Endodermal cell (in vitro differentiated cells): Measurements from ENCODE around the gene RPGRIP1L. TPM values are rescaled to one million over a fixed set of nuclear protein-coding genes. Genes with fewer than 3 reads are reported as not detected.

Experiments used
- DNase-seq: peaks from one replicate; pipeline ENCODE4 v3.0.0-alpha.2; 2017
- H3K27ac ChIP-seq: 2 replicates; pipeline ENCODE4 v1.5.1; 2013; ENCODE audit warnings: mild to moderate bottlenecking, low read depth, low read length, moderate library complexity
- H3K27me3 ChIP-seq: 2 replicates; pipeline ENCODE4 v1.6.1; 2013; ENCODE audit warnings: mild to moderate bottlenecking, low read length, moderate library complexity; ENCODE audit not compliant: insufficient read depth, control insufficient read depth, poor library complexity, severe bottlenecking
- H3K36me3 ChIP-seq: 2 replicates; pipeline ENCODE4 v1.7.0; 2013; ENCODE audit warnings: mild to moderate bottlenecking, low read length, moderate library complexity; ENCODE audit not compliant: control insufficient read depth, insufficient read depth
- H3K4me1 ChIP-seq: one replicate; pipeline ENCODE4 v1.7.0; 2013; ENCODE audit warnings: low read length; ENCODE audit not compliant: control insufficient read depth, insufficient read depth
- H3K4me3 ChIP-seq: 2 replicates; pipeline ENCODE4 v1.5.1; 2013; ENCODE audit warnings: mild to moderate bottlenecking, low read length, moderate library complexity
- H3K9ac ChIP-seq: 2 replicates; pipeline ENCODE4 v1.6.1; 2013; ENCODE audit warnings: mild to moderate bottlenecking, low read length, moderate library complexity; ENCODE audit not compliant: poor library complexity, severe bottlenecking; ENCODE audit errors: extremely low read depth
- H3K9me3 ChIP-seq: 2 replicates; pipeline ENCODE4 v1.6.1; 2013; ENCODE audit warnings: mild to moderate bottlenecking, low read length, moderate library complexity; ENCODE audit not compliant: control insufficient read depth
- H3K27ac Mint-ChIP-seq: 2 replicates; pipeline ENCODE4 v1.8.0; 2020; ENCODE audit warnings: mixed read lengths
- H3K27me3 Mint-ChIP-seq: 2 replicates; pipeline ENCODE4 v1.8.0; 2021; ENCODE audit warnings: mild to moderate bottlenecking, mixed read lengths; ENCODE audit not compliant: insufficient read depth
- H3K36me3 Mint-ChIP-seq: 2 replicates; pipeline ENCODE4 v1.8.0; 2020; ENCODE audit warnings: low read depth, mixed read lengths
- H3K4me1 Mint-ChIP-seq: 2 replicates; pipeline ENCODE4 v1.8.0; 2020; ENCODE audit warnings: mixed read lengths
- H3K4me3 Mint-ChIP-seq: 2 replicates; pipeline ENCODE4 v1.8.0; 2020; ENCODE audit warnings: mild to moderate bottlenecking, moderate library complexity, mixed read lengths
- H3K9me3 Mint-ChIP-seq: 2 replicates; pipeline ENCODE4 v1.8.0; 2020; ENCODE audit warnings: mild to moderate bottlenecking, mixed read lengths
- WGBS, 2 experiments: methylation state at CpG; one replicate each; pipeline versions ENCODE4 v1.1.5 to v1.1.7; 2013; ENCODE audit warnings: missing lambda C conversion rate in 2 of 2, mixed read lengths in 1 of 2; ENCODE audit not compliant: insufficient coverage in 1 of 2, insufficient read length in 1 of 2; 5-methylcytosine and 5-hydroxymethylcytosine counted together
- long read RNA-seq, 4 experiments: library from polyadenylated mRNA in 2 of 4; library from RNA in 1 of 4; library from capped mRNA in 1 of 4; stranded (forward) in 3 of 4; unstranded in 1 of 4; transcript quantifications; one replicate each; pipeline ENCODE4 v2.0.0, GENCODE V29; 2020 to 2021; ENCODE audit warnings: inconsistent platforms in 1 of 4
- polyA plus RNA-seq, 2 experiments: library from polyadenylated mRNA; stranded (reverse); fragments of 50-300 nt; gene quantifications; one replicate each; pipeline ENCODE4 v1.2.3, GENCODE V29; 2013
- total RNA-seq, 2 donors: library from RNA; stranded (reverse); fragmentation: NEBNext Ultra II Directional in 1 of 2; extraction: Animal tissue kit (Norgen Biotek cat#: 25700) in 1 of 2; gene quantifications; 2 replicates in 1 of 2; 3 replicates in 1 of 2; pipeline ENCODE4 v1.2.1, GENCODE V29; 2021
- TF ChIP-seq, protein P1 (sequence below): fragments of 200-600 bp; sonication (generic); conservative IDR thresholded peaks from 2 replicates; pipeline ENCODE4 v1.5.0; 2021; ENCODE audit warnings: antibody characterized with exemption, mild to moderate bottlenecking

The RPGRIP1L gene
- 10 to 100 TPM; 15.9 to 19.8 TPM for total RNA-seq
- polyA plus RNA-seq (2013, experiment 1 of 2) = 14.5 TPM
- polyA plus RNA-seq (2013, experiment 2 of 2) = 13.7 TPM
- long read RNA-seq, experiment 1, partial matches to known transcripts = 2 of 7 reads
- long read RNA-seq, experiment 1, other reads (novel, unspliced or antisense) = 4 of 7 reads
- long read RNA-seq, experiment 2, full-length matches to known transcripts = 6 of 15 reads
- long read RNA-seq, experiment 2, partial matches to known transcripts = 6 of 15 reads
- long read RNA-seq, experiment 2, other reads (novel, unspliced or antisense) = 3 of 15 reads
- long read RNA-seq, experiment 3, full-length matches to known transcripts = 10 of 23 reads
- long read RNA-seq, experiment 3, partial matches to known transcripts = 7 of 23 reads
- long read RNA-seq, experiment 3, other reads (novel, unspliced or antisense) = 6 of 23 reads
- long read RNA-seq, experiment 4, partial matches to known transcripts = 13 of 14 reads
- long read RNA-seq, experiment 4, other reads (novel, unspliced or antisense) = 1 of 14 reads

DNA sequence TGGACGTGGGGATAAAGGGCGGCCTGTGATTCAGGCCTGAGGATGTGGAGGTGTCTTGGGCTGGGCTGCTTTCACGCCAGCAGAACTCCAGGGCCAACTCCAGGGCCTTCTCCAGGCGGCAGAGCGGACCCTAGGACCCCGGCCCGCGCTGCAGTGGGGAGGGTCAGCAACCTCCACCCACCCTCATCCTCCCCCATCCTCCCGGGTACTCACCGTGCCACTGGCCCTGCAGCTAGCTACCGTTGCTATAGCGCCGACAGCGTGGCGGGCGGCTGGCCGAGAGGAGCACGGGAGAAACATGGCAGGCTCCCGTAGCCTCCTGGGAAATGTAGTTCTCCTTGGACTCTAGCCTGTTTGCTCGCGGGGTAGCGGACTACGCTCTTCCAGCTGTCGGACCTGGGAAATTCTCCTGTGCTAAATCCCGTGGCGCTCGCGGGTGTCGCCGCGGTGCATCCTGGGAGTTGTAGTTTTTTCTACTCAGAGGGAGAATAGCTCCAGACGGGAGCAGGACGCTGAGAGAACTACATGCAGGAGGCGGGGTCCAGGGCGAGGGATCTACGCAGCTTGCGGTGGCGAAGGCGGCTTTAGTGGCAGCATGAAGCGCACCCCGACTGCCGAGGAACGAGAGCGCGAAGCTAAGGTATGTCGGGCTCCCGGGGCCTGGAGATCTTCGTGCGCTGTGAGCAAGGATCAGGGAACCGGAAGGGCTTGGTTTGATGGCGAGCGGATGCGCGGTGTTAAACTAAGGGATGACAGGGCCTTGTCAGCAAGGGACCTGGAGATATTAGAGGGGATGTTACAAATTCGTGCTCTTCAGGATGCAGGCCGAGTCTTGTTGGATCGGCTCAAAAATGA lies at the start of gene RPGRIP1L, which contains the start of gene FTO:
TSS of gene RPGRIP1L (minus strand) at position 270 of the 855 bp plus-strand sequence. CDS start 3,136 bp downstream, outside the sequence.
TSS of gene FTO (plus strand) at position 567 of the 855 bp plus-strand sequence.
- peak within 1 kb of the TSS; percentile 92 for H3K4me3 Mint-ChIP-seq
- H3K9ac ChIP-seq = peak within 1 kb of the TSS; percentile 72
- H3K36me3 Mint-ChIP-seq = peaks cover 18% of the 10 kb centered on the region
- 1% methylated on average over 25 to 57 of the region's 57 CpGs for WGBS, 2 experiments
- peaks cover 3% of the 10 kb centered on the region for H3K9me3 Mint-ChIP-seq
- no peaks in the 10 kb centered on the region for H3K4me1 ChIP-seq
- H3K27me3 ChIP-seq = no peaks in the 10 kb centered on the region
- H3K4me1 Mint-ChIP-seq = peaks cover 7% of the 10 kb centered on the region
- peaks cover 4% of the 10 kb centered on the region for H3K36me3 ChIP-seq
- H3K4me3 ChIP-seq = peak within 1 kb of the TSS; percentile 96
- no peak within 1 kb of the TSS for H3K27ac ChIP-seq
- TF ChIP-seq, protein P1, sequence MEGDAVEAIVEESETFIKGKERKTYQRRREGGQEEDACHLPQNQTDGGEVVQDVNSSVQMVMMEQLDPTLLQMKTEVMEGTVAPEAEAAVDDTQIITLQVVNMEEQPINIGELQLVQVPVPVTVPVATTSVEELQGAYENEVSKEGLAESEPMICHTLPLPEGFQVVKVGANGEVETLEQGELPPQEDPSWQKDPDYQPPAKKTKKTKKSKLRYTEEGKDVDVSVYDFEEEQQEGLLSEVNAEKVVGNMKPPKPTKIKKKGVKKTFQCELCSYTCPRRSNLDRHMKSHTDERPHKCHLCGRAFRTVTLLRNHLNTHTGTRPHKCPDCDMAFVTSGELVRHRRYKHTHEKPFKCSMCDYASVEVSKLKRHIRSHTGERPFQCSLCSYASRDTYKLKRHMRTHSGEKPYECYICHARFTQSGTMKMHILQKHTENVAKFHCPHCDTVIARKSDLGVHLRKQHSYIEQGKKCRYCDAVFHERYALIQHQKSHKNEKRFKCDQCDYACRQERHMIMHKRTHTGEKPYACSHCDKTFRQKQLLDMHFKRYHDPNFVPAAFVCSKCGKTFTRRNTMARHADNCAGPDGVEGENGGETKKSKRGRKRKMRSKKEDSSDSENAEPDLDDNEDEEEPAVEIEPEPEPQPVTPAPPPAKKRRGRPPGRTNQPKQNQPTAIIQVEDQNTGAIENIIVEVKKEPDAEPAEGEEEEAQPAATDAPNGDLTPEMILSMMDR = no peak
- no peaks in the 10 kb centered on the region for H3K27me3 Mint-ChIP-seq
- DNase-seq = peak; percentile 100
- H3K9me3 ChIP-seq = no peaks in the 10 kb centered on the region
- H3K27ac Mint-ChIP-seq = peak within 1 kb of the TSS; percentile 91

DNA sequence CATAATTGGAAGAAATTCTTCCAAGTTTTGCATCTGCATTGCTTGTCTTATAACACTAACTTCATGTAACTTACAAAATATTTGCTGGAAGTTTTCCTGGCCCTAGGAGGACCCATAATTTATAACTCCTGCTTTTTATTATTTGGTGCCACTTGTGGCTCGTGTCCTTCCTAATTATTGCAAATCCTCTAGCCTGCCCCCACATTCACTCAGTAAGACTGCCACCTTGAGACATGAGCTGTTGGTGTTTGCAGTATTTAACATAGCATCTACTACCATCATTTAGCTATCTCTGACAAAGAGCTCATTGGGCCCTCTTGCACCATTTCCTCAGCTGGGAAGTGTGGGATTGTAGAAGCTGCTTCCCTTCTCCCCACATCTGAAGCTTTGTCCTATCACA lies 49.8 kb upstream of the RPGRIP1L start:
- Histone ChIP-seq H3K9ac (no peak overlapping the region), H3K4me3 (no peak overlapping the region), H3K27ac (no peak overlapping the region), H3K4me1 (no peaks in the 10 kb centered on the region), H3K27me3 (no peaks in the 10 kb centered on the region), H3K36me3 (no peaks in the 10 kb centered on the region), H3K9me3 (no peaks in the 10 kb centered on the region)
- peaks cover 2% of the 10 kb centered on the region for H3K36me3 Mint-ChIP-seq
- H3K9me3 Mint-ChIP-seq = no peaks in the 10 kb centered on the region
- no peak overlapping the region for H3K4me3 Mint-ChIP-seq
- H3K4me1 Mint-ChIP-seq = peaks cover 19% of the 10 kb centered on the region
- no peak overlapping the region for H3K27ac Mint-ChIP-seq
- WGBS, 2 experiments = 95 to 100% methylated on average over 1 of the region's 1 CpG
- DNase-seq = no peak
- H3K27me3 Mint-ChIP-seq = no peaks in the 10 kb centered on the region
- TF ChIP-seq, protein P1 = peak; percentile 11

DNA sequence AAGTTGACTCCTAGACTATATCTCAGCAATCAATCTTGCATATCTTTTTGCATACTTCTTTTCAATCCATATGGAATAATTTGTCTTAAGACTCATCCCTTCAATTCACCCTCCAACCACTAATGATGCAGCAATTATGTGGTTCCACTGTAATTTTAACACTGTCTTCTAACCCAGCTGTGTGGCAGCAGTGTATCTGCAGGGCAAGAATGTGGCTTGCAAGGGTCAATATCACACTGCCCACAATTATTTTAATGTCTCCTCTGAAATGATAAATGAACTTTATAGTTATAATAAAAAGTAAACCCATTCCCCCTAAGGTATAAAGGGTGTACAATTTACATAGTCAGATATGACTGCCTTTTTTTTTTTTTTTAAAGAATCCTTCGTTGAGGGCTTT lies 48.9 kb upstream of the RPGRIP1L start:
- DNase-seq = no peak
- H3K9me3 Mint-ChIP-seq = no peaks in the 10 kb centered on the region
- no peaks in the 10 kb centered on the region for H3K36me3 ChIP-seq
- no peaks in the 10 kb centered on the region for H3K4me1 ChIP-seq
- no peak overlapping the region for H3K27ac ChIP-seq
- peaks cover 6% of the 10 kb centered on the region for H3K9me3 ChIP-seq
- peaks cover 2% of the 10 kb centered on the region for H3K36me3 Mint-ChIP-seq
- no peak overlapping the region for H3K9ac ChIP-seq
- H3K4me3 ChIP-seq = no peak overlapping the region
- WGBS, 2 experiments = 100% methylated on average over 1 of the region's 1 CpG; no CpG with 5 or more reads in 1 of the 2 experiments
- no peaks in the 10 kb centered on the region for H3K27me3 ChIP-seq
- no peaks in the 10 kb centered on the region for H3K27me3 Mint-ChIP-seq
- TF ChIP-seq, protein P1 = no peak
- H3K4me3 Mint-ChIP-seq = no peak overlapping the region
- H3K4me1 Mint-ChIP-seq = peaks cover 15% of the 10 kb centered on the region
- no peak overlapping the region for H3K27ac Mint-ChIP-seq
